LHCN-M2 (cell line): ENCODE results near the gene LHPP. TPM values are rescaled to one million over a fixed set of nuclear protein-coding genes. Genes with fewer than 3 reads are reported as not detected.
A peak's percentile ranks its signal among the peaks of the same experiment; 100 is the strongest.

Source experiments
- DNase-seq: peaks from one replicate; pipeline ENCODE4 v3.0.0-alpha.2; 2012; ENCODE audit warnings: low read depth
- total RNA-seq: library from RNA; depleted of rRNA; stranded (reverse); fragments of >200 nt; gene quantifications from 2 replicates; pipeline ENCODE4 v1.2.3, GENCODE V29; 2014

The LHPP gene
- total RNA-seq, 1 experiment from 2014 or later: 13.2 TPM

GRCh38 chr10:124640538-124641231 is 179.1 kb downstream of the LHPP start:
- DNase-seq: no peak

- DNase-seq: peak; percentile 47
Observed at GRCh38 chr10:124641282-124642087, 179.9 kb downstream of the LHPP start.

- no peak for DNase-seq
Observed at GRCh38 chr10:124642088-124642710, 180.6 kb downstream of the LHPP start.

GRCh38 chr10:124643330-124644009 is 181.8 kb downstream of the LHPP start:
- no peak for DNase-seq

- no peak for DNase-seq
Observed at GRCh38 chr10:124644236-124644635, 182.6 kb downstream of the LHPP start.

GRCh38 chr10:124644771-124645415 is 183.3 kb downstream of the LHPP start:
- DNase-seq: no peak

- no peak for DNase-seq
Observed at GRCh38 chr10:124645467-124646095, 184.0 kb downstream of the LHPP start.

- peak; percentile 82 for DNase-seq
Observed at GRCh38 chr10:124646483-124647352, 185.1 kb downstream of the LHPP start.

- DNase-seq: peak; percentile 82
Observed at GRCh38 chr10:124647421-124648130, 186.0 kb downstream of the LHPP start.

- DNase-seq: peak; percentile 56
Observed at GRCh38 chr10:124648131-124648475, 186.5 kb downstream of the LHPP start.

- peak; percentile 98 for DNase-seq
Observed at GRCh38 chr10:124648738-124649137, 187.1 kb downstream of the LHPP start.

GRCh38 chr10:124649214-124649613 is 187.6 kb downstream of the LHPP start:
- peak; percentile 74 for DNase-seq

- no peak for DNase-seq
Observed at GRCh38 chr10:124650263-124650662, 188.6 kb downstream of the LHPP start.

- no peak for DNase-seq
Observed at GRCh38 chr10:124650820-124651401, 189.3 kb downstream of the LHPP start.

- no peak for DNase-seq
Observed at GRCh38 chr10:124651402-124651891, 189.8 kb downstream of the LHPP start.

GRCh38 chr10:124652200-124652599 is 190.6 kb downstream of the LHPP start:
- no peak for DNase-seq

GRCh38 chr10:124652701-124653100 is 191.1 kb downstream of the LHPP start:
- DNase-seq: no peak

GRCh38 chr10:124653311-124653710 is 191.7 kb downstream of the LHPP start:
- no peak for DNase-seq
